HS-27A (cell line): ENCODE data around the gene KANTR.

Source experiments
- DNase-seq: peaks from one replicate; pipeline ENCODE4 v3.0.0-alpha.2; 2012; ENCODE audit warnings: low read depth, missing footprints

KANTR gene, protein sequence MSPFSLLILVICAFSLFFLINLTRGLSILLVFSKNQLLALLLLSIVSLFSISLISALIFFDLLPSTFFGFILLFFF

DNA sequence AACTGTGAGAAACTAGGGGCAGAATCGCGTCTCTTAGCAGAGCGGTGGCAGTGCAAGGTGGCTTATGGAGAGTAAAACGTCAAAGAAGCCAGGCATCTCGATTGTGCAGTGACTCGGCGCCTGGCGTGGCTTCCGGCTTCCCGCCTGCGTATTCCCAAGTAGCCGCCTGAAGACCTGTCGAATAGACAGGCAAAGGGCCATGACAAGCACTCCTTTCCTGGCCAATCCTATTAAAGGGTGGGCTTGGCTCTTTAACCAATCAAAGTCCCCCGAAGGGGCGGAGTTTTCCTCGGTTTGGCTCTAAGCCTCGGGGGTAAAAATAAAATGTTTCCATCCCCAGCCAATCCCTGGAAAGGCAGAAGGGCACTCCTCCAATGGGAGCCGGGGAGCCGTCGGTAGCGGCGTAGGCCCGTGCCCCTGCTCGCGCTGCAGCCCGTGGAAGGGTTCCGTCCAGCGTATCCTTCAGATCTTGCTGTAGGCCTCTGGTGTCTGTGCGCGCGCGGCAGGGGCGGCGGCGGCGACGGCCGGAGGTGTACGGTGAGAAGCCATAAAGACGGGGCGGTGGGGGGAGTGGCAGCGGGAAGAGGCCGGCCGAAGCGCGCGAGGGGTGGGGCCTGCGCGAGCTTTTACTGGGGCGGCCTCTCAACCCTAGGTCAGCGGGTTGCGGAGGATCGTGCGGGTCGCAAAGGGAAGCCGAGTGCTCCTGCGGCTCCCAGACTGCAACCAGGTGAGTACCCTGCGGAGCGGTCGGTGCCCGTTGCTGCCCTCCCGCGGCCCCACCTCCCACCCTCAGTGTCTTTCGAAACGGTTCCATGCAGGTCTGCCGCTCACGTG is at the start of gene KANTR:
TSS of gene KANTR (plus strand) at position 395 of the 834 bp plus-strand sequence. CDS start 30,131 bp downstream, outside the sequence.
- DNase-seq: peak; percentile 77

DNA sequence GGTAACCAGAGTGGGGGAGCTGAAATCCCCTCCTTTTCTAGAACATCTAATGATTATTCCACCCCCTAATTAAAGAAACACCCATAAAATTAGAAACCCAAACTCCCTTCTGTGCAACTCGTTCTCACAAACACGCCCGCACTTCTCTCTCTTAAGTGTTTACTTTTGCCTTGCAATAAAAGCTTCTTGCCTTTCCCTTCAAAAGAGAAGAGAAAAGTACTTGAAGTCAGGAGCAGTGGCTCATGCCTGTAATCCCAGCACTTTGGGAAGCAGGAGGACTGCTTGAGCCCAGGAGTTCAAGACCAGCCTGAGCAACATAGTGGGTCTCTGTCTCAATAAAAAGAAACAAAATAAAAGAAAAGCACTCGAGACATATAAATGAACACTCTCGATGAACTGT is 48.9 kb upstream of the KANTR start:
- no peak for DNase-seq

GRCh38 chrX:53047228-53047627 is 46.7 kb upstream of the KANTR start:
- no peak for DNase-seq

DNA sequence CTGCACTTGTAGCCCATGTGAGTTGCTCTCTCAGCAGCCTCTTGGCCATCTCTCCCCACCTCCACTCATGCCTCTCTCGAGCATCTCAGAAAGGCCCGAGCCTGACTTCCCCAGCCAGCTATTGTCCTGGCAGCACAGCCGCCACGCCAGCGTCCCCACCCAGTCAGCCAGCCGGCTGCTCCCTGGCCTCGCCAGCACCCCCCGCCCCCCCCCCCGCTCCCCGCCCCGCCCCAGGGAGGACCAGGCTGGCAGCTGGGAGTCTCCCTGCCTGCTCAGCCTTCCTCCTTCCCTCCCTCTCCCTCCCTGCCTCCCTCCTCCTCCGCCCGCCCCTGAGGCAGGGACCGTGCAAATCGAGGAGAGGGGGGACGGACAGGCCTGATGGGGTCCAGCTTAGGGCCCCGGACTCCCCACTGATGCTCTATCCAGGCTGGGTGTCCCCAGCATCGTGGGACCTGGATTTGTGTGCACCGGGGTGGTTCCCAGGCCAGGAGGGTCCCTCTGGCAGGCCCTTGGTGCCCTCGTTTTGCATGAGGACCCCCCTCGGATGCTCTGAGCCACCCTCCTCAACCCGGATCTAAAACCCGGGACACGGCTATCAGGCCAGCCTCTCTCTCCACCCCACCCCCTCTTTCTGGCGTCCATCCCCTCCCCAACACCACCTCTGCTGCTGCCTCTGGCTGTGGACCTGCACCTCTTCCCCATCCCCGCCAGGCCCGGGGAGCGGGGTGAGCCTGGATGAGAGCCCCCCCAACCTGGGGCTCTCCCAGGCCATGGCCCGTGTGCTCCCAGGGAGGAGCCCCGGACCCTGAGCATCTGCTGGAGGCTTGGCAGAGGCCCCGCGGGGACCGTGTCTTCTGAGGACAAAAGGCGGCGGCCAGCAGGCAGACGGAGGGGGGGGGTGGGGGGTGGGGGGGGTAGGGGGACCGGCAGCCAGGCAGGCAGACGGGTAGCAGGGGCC is 45.5 kb upstream of the KANTR start, which contains the start of gene GPR173:
TSS of gene GPR173 (plus strand) at position 621 of the 958 bp plus-strand sequence. CDS start 27,833 bp downstream, outside the sequence.
- peak; percentile 30 for DNase-seq

DNA sequence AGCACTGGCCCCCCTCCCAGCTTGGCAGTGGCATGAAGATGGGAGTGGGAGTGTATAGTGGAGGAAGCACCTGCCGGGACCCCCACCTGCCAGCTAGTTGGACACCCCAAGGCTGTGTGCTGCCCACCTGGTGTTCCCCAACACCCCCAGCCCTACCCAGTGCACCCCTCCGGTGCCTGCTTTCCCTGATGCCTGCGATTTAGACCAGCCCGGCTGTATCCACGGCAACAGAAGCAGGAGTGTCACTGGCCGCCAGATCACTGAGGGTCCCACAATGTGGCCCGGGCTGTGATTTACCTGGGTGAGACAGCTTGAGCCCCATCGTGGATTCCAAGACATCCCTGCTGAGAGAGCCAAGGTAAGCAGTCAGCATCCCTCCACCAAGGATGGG is 44.8 kb upstream of the KANTR start:
- DNase-seq: no peak

DNA sequence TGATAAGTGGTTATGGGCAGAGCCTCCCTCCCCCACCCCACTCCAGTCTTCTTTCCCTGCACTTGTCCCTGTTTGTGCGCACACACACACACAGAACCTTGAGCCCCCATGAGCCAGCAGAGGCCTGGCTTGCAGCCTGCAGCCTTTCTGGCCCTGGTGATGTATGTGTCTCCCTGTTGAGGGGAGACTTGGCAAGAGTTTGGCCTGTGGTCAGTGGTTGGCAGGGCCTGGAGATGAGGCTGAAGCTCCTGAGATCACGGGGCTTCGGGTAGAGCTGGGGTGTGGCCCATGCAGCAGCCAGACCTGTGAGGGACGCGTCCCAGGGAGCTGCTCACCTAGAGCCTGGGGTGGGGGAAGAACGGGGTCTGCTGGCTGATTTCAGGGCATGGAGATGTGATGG is 43.1 kb upstream of the KANTR start:
- DNase-seq: no peak

DNA sequence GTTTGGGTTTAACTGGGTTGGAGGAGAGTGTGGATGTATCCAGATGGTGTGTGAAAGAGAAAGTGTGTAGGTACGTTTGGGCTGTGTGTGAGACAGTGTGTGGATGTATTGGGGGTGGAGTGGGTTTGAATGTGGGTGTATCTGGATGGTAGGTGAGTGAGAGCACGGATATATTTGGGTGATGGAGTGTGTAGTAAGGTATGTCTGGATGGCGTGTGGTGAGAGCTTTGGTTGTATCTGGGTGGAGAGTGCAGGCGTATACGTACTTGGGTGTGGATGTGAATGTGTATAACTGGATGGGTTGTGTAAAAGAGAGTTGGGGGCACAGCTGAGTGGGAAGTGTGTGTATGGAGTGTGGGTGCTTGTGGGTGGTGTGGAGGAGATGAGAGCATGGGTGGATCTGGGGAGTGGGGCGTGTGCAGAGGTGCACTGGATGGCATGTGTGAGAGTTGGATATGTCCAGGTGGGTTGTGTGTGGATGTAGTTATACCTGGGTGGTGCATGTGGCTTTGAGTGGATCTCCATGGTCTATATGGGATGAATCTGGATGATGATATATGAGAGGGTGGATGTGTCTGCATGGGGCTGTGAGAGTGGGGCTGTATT is 38.6 kb upstream of the KANTR start:
- no peak for DNase-seq

DNA sequence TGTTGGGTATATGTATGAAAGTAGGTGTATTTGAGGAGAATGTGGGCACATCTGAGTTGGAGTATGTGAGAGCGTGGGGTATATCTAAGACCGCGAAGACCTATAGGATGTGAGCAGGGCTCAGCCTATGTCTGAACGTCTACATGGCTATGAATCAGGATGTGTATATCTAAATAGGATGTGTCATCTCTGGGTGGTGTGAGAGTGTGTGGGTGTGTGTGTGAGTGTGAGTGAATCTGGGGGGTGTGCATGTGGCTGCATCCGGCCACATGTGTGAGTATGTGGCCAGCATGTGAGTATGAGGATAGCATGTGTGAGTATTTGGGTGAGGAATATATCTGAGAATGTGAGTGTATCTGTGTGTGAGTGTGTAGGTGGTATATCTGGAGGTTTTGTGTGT is 37.6 kb upstream of the KANTR start:
- no peak for DNase-seq

- no peak for DNase-seq
These were observed 28.8 kb upstream of the KANTR start for GRCh38 chrX:53065104-53065503.

DNA sequence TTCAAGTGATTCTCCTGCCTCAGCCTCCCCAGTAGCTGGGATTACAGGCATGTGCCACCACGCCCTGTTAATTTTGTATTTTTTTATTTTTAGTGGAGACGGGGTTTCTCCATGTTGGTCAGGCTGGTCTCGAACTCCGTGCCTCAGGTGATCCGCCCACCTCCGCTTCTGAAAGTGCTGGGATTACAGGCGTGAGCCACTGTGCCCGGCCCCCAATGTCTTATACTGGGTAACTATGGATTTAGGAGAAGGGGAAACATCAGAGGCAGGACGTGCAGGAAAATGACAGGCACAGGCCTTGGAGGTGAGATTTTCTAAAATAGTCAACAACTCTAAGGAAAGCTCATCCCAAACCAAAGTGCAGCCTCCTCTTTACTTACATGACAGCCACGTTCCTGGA is 22.9 kb upstream of the KANTR start:
- no peak for DNase-seq

DNA sequence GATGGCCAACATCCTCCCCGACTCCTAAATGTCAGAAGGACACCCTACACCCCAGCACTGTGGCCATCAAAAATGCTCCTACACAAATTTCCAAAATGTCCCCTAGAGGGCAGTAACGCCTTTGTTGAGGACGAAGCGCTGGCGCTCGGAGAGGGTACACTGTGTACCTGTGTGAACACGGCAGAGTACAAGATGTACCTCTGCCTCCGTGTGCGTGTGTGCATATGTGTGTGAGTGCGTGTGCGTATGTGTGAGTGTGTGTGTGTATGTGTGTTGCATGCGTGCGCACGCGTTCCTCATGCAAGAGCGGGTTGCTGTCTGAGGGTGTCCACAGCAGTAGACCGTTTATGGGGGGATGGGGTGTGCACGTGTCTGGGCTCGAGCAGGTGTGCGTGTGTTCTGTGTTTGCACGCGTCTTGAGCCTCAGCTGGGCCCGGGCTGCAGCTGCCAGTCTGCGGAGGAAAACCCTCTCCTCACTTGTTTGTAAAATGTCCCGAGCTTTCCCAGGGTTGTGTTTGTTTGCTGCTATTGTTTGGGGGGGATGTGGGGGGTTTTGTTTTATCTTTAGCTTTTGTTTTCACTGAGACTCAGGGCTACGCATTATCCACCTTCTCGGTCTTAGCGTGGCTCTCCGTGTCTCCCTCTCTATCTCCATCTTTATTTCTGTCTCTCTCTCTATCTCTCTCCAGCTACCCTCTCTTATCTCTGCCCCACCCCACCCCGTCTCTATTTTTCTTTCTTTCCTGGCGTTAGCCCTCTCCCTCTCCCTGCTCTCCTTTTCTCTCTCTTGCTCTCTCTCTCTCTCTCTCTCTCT is 22.1 kb upstream of the KANTR start:
- no peak for DNase-seq

DNA sequence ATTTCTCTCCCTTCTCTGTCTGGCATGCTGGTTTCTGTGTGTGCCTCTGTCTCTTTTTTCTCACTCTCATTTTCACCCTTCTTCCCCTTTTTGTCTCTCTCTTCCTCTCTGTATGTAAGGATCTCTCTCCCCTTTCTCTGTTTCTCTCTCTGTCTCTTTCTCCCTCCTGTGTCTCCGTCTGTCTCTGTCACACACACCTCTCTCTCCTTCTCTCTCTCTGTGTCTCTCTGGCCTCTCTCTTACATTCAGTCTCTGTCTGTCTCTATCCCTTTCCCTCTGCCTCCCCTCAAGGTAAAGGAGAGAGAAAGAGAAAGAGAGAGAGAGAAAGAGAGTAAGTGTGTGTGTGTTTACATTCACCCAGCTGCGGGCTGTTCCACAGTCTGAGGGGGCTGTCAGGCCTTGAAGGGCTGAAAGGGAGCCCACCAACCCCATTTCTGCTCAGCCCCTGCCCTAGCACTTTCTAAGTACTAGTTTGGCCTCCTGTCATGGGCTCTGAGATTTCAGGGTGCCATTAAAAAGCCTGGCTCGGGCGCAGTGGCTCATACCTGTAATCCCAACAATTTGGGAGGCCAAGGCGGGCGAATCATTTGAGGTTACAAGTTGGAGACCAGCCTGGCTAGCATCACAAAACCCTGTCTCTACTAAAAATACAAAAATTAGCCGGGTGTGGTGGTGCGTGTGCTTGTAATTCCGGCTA is 21.4 kb upstream of the KANTR start:
- no peak for DNase-seq

GRCh38 chrX:53073115-53073586 is 20.8 kb upstream of the KANTR start:
- no peak for DNase-seq

DNA sequence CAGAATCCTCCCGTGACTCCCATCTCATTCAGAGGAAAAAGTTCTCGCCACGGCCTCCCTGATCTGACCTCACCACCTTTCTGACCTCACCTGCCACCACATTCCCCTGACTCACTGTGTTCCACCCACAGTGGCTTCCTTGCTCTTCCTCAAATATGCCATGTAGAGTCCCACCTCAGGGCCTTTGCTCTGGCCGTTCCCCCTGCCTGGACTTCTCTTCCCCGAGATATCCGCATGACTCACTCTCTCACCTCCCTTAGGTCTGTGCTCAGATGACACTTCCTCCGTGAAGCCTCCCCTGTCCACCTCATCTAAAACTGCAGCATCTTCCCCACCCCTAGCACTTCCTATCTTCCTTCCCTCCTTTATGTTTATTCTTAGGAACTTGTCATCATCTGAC is 18.9 kb upstream of the KANTR start:
- no peak for DNase-seq

DNA sequence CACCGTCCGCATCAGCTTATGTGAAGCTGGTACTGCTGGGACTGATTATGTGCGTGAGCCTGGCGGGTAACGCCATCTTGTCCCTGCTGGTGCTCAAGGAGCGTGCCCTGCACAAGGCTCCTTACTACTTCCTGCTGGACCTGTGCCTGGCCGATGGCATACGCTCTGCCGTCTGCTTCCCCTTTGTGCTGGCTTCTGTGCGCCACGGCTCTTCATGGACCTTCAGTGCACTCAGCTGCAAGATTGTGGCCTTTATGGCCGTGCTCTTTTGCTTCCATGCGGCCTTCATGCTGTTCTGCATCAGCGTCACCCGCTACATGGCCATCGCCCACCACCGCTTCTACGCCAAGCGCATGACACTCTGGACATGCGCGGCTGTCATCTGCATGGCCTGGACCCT is 17.3 kb upstream of the KANTR start:
- no peak for DNase-seq

DNA sequence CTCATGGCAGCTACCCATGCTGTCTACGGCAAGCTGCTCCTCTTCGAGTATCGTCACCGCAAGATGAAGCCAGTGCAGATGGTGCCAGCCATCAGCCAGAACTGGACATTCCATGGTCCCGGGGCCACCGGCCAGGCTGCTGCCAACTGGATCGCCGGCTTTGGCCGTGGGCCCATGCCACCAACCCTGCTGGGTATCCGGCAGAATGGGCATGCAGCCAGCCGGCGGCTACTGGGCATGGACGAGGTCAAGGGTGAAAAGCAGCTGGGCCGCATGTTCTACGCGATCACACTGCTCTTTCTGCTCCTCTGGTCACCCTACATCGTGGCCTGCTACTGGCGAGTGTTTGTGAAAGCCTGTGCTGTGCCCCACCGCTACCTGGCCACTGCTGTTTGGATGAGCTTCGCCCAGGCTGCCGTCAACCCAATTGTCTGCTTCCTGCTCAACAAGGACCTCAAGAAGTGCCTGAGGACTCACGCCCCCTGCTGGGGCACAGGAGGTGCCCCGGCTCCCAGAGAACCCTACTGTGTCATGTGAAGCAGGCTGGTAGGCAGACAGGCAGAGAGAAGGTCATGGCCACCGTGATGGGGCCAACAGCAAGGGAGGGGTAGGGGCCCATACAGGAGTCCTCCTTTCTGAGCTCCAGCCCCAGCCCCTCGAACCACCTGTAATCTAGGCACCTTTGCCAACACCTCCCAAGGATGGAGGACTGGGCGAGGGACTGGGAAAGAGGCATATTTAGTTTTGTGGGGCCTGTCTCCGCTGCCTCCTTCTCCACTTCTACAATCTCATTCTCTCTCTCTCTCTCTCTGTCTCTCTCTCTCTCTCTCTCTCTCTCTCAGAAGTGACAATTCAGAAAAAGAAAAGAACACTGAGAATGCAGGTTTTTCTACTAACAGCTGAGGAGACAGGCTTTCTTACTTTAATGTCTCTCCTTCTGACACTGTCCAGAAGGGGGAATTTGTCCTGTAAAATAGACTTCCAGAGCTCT is 16.4 kb upstream of the KANTR start:
- no peak for DNase-seq

GRCh38 chrX:53078943-53079342 is 15.0 kb upstream of the KANTR start:
- no peak for DNase-seq

DNA sequence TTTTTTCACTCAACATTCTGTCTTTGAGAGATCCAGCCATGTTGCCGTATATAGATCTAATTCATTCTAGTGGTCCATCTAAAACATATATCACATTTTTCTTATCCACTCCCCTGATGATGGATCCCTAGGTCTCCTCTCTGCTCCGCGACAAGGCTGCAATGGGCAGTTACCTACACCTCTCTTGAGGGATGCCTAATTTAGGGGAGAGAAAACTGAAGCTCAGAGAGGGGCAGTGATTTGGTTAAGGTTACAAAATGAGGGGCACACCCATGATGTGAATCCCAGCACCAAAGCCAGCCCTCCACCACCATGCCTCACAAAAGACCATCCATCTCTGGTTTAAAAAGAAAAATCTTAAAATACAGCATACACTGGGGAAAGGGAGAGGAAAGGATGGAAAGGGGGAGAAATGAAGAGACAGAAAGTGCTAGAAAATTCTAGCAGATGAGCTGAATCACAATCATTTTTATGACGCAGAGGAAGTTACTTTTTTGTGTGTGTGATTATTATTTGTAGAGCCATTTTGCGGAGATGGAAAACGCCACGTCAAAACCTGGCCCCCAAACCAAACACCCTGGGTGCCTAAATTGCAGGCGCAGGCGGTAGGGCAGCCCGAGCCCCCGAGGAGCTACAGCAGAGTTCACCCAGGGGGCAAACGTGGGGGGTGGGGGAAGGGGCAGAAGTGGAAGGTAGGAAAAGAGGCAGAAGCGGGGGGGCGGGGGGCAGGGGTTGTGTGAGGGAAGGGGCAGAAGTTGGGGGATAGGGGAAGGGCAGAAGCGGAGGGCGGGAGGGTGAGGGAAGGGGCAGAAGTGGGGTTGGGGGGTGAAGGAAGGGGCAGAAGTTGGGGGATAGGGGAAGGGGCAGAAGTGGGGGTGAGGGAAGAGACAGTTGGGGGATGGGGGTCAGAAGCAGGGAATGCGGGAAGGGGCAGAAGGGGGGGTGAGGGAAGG is 13.0 kb upstream of the KANTR start:
- no peak for DNase-seq
